ENCODE results near the gene FAXC.

DNA sequence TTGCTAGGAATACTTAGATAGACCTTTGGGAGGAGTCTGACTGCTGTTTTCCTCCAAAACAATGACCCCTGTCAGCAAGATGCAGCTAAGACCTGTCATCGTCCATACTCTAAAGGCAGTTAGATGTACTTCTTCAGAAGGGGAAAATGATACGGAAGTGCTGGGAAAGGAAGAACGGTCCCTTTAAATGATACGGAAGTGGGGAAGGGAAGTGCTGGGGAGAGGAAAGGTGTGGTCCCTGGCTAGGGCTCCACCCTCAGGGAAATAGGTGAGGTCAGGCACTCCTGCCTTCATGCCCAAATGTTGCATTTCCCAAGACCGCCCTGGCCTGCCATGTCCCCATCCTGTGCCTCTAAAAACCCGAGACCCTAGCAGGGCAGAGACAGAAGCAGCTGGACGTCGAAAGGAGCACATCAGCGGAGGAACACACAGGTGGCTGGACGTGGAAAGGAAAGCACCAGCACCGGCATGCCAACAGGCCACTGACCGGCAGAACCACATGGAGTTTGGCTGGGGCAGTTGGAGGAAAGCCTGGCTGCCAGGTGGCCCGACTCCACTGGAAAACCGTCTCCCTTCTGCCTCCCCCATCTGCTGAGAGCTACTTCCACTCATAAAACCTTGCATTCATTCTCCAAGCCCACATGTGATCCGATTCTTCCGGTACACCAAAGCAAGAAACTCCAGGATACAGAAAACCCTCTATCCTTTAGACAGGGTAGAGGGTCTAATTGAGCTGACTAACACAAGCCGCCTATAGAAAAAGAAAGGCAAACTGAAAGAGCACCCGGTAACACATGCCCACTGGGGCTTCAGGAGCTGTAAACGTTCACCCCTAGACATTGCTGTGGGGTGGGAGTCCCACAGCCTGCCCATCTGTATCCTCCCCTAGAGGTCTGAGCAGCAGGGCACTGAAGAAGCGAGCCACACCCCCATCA lies 94.6 kb downstream of the FAXC start:
- TF ChIP-seq, protein P1, sequence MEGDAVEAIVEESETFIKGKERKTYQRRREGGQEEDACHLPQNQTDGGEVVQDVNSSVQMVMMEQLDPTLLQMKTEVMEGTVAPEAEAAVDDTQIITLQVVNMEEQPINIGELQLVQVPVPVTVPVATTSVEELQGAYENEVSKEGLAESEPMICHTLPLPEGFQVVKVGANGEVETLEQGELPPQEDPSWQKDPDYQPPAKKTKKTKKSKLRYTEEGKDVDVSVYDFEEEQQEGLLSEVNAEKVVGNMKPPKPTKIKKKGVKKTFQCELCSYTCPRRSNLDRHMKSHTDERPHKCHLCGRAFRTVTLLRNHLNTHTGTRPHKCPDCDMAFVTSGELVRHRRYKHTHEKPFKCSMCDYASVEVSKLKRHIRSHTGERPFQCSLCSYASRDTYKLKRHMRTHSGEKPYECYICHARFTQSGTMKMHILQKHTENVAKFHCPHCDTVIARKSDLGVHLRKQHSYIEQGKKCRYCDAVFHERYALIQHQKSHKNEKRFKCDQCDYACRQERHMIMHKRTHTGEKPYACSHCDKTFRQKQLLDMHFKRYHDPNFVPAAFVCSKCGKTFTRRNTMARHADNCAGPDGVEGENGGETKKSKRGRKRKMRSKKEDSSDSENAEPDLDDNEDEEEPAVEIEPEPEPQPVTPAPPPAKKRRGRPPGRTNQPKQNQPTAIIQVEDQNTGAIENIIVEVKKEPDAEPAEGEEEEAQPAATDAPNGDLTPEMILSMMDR (IDR thresholded peaks at IDR 0.05): no peak
- TF ChIP-seq GABPA (IDR thresholded peaks at IDR 0.05; ENCODE audit: low read depth) (no peak), SMC3 (IDR thresholded peaks at IDR 0.05; ENCODE audit: low read depth, low read length) (no peak), RFX5 (IDR thresholded peaks at IDR 0.05; ENCODE audit: low read length) (no peak)
- TF ChIP-seq, protein P2, sequence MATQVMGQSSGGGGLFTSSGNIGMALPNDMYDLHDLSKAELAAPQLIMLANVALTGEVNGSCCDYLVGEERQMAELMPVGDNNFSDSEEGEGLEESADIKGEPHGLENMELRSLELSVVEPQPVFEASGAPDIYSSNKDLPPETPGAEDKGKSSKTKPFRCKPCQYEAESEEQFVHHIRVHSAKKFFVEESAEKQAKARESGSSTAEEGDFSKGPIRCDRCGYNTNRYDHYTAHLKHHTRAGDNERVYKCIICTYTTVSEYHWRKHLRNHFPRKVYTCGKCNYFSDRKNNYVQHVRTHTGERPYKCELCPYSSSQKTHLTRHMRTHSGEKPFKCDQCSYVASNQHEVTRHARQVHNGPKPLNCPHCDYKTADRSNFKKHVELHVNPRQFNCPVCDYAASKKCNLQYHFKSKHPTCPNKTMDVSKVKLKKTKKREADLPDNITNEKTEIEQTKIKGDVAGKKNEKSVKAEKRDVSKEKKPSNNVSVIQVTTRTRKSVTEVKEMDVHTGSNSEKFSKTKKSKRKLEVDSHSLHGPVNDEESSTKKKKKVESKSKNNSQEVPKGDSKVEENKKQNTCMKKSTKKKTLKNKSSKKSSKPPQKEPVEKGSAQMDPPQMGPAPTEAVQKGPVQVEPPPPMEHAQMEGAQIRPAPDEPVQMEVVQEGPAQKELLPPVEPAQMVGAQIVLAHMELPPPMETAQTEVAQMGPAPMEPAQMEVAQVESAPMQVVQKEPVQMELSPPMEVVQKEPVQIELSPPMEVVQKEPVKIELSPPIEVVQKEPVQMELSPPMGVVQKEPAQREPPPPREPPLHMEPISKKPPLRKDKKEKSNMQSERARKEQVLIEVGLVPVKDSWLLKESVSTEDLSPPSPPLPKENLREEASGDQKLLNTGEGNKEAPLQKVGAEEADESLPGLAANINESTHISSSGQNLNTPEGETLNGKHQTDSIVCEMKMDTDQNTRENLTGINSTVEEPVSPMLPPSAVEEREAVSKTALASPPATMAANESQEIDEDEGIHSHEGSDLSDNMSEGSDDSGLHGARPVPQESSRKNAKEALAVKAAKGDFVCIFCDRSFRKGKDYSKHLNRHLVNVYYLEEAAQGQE (IDR thresholded peaks at IDR 0.05; ENCODE audit: low read depth, low read length): no peak
- TF ChIP-seq, protein P3, sequence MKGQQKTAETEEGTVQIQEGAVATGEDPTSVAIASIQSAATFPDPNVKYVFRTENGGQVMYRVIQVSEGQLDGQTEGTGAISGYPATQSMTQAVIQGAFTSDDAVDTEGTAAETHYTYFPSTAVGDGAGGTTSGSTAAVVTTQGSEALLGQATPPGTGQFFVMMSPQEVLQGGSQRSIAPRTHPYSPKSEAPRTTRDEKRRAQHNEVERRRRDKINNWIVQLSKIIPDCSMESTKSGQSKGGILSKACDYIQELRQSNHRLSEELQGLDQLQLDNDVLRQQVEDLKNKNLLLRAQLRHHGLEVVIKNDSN (IDR thresholded peaks at IDR 0.05; ENCODE audit: borderline replicate concordance, low read depth): no peak
- TF ChIP-seq, protein P4, sequence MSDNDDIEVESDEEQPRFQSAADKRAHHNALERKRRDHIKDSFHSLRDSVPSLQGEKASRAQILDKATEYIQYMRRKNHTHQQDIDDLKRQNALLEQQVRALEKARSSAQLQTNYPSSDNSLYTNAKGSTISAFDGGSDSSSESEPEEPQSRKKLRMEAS (IDR thresholded peaks at IDR 0.05; ENCODE audit: low read depth): no peak

All from SK-N-SH (cell line).